ENCODE results near the gene GAS6.

Gene GAS6

GRCh38 chr13:113887700-113888201 lies 23.9 kb upstream of the GAS6 start:
- no peak for DNase-seq (ENCODE audit: low read depth)

GRCh38 chr13:113886561-113887112 lies 22.8 kb upstream of the GAS6 start:
- no peak for DNase-seq (ENCODE audit: low read depth)

GRCh38 chr13:113884821-113885220 lies 20.9 kb upstream of the GAS6 start:
- no peak for DNase-seq (ENCODE audit: low read depth)

GRCh38 chr13:113883921-113884804 lies 20.3 kb upstream of the GAS6 start:
- no peak for DNase-seq (ENCODE audit: low read depth)

GRCh38 chr13:113883314-113883811 lies 19.5 kb upstream of the GAS6 start:
- no peak for DNase-seq (ENCODE audit: low read depth)

GRCh38 chr13:113882716-113883115 lies 18.8 kb upstream of the GAS6 start:
- DNase-seq (ENCODE audit: low read depth): no peak

GRCh38 chr13:113882267-113882630 lies 18.4 kb upstream of the GAS6 start:
- DNase-seq (ENCODE audit: low read depth): no peak

GRCh38 chr13:113881614-113882266 lies 17.9 kb upstream of the GAS6 start:
- DNase-seq (ENCODE audit: low read depth): no peak

GRCh38 chr13:113880651-113881611 lies 17.1 kb upstream of the GAS6 start:
- DNase-seq (ENCODE audit: low read depth): no peak

- DNase-seq (ENCODE audit: low read depth): no peak
These were observed 15.9 kb upstream of the GAS6 start for GRCh38 chr13:113879494-113880360.

- DNase-seq (ENCODE audit: low read depth): no peak
These were observed 15.1 kb upstream of the GAS6 start for GRCh38 chr13:113879017-113879416.

- no peak for DNase-seq (ENCODE audit: low read depth)
These were observed 13.5 kb upstream of the GAS6 start for GRCh38 chr13:113877149-113877990.

GRCh38 chr13:113876346-113877148 lies 12.7 kb upstream of the GAS6 start:
- DNase-seq (ENCODE audit: low read depth): no peak

GRCh38 chr13:113875837-113876281 lies 12.0 kb upstream of the GAS6 start:
- no peak for DNase-seq (ENCODE audit: low read depth)

- no peak for DNase-seq (ENCODE audit: low read depth)
These were observed 11.5 kb upstream of the GAS6 start for GRCh38 chr13:113875429-113875815.

- DNase-seq (ENCODE audit: low read depth): no peak
These were observed 10.9 kb upstream of the GAS6 start for GRCh38 chr13:113874579-113875428.

GRCh38 chr13:113874177-113874576 lies 10.3 kb upstream of the GAS6 start:
- no peak for DNase-seq (ENCODE audit: low read depth)

GRCh38 chr13:113869263-113869662 lies 5.4 kb upstream of the GAS6 start:
- DNase-seq (ENCODE audit: low read depth): no peak
